ENCODE data around the gene GFOD1. TPM values are rescaled to one million over a fixed set of nuclear protein-coding genes. Genes with fewer than 3 reads are reported as not detected.

GFOD1 gene
- polyA plus RNA-seq, 1 of the 3 experiments (the other 2 are of a cell fraction), result 1.6 TPM

- TF ChIP-seq, protein P1, sequence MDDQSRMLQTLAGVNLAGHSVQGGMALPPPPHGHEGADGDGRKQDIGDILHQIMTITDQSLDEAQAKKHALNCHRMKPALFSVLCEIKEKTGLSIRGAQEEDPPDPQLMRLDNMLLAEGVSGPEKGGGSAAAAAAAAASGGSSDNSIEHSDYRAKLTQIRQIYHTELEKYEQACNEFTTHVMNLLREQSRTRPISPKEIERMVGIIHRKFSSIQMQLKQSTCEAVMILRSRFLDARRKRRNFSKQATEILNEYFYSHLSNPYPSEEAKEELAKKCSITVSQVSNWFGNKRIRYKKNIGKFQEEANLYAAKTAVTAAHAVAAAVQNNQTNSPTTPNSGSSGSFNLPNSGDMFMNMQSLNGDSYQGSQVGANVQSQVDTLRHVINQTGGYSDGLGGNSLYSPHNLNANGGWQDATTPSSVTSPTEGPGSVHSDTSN (IDR thresholded peaks at IDR 0.05), result no peak
- TF ChIP-seq GATA2 (CRISPR knock-in tag; IDR thresholded peaks at IDR 0.05), result no peak
- no peak for TF ChIP-seq EP300 (IDR thresholded peaks at IDR 0.05; ENCODE audit: borderline replicate concordance in 1 of 2, low read depth in 1 of 2, low read length in 1 of 2)
- TF ChIP-seq JUND (IDR thresholded peaks at IDR 0.05), result no peak
- TF ChIP-seq MEF2A (IDR thresholded peaks at IDR 0.05; ENCODE audit: borderline replicate concordance, low read depth), result no peak
Observed at GRCh38 chr6:13441778-13442177, 45.6 kb downstream of the GFOD1 start (continued).

- H3K27ac ChIP-seq (ENCODE audit: low read depth in 2 of 2, low read length in 1 of 2), result no peak overlapping the region; a peak in 1 of 4 replicates
- CTCF ChIA-PET, result interaction anchor here (1.0 kb wide), 1 partner anchor 528 kb away, joined by 4 read pairs; no protein-coding TSS in a partner anchor
- H3K9me2 ChIP-seq, result no peaks in the 10 kb centered on the region
- H2AFZ ChIP-seq (ENCODE audit: low read depth), result no peak overlapping the region
- TF ChIP-seq GATA2 (CRISPR knock-in tag; IDR thresholded peaks at IDR 0.05), result no peak
- no peak for TF ChIP-seq JUND (IDR thresholded peaks at IDR 0.05)
- TF ChIP-seq POLR2AphosphoS5 (IDR thresholded peaks at IDR 0.05; ENCODE audit: low read depth, low read length), result no peak
- TF ChIP-seq ZBTB33 (IDR thresholded peaks at IDR 0.05; ENCODE audit: borderline replicate concordance, low read depth), result no peak
- TF ChIP-seq RAD21 (IDR thresholded peaks at IDR 0.05; ENCODE audit: low read length), result no peak
- no peak for TF ChIP-seq ELF1 (IDR thresholded peaks at IDR 0.05)
- TF ChIP-seq USF1 (IDR thresholded peaks at IDR 0.05; ENCODE audit: borderline replicate concordance, low read depth), result no peak
- TF ChIP-seq SIN3A (IDR thresholded peaks at IDR 0.05; ENCODE audit: borderline replicate concordance, low read depth, low read length), result no peak
- no peak for TF ChIP-seq CTCF (IDR thresholded peaks at IDR 0.05)
- no peak for TF ChIP-seq EP300 (IDR thresholded peaks at IDR 0.05; ENCODE audit: borderline replicate concordance in 1 of 2, low read depth in 1 of 2, low read length in 1 of 2)
- no peak for TF ChIP-seq RCOR1 (IDR thresholded peaks at IDR 0.05; ENCODE audit: low read length)
- TF ChIP-seq, protein P2, sequence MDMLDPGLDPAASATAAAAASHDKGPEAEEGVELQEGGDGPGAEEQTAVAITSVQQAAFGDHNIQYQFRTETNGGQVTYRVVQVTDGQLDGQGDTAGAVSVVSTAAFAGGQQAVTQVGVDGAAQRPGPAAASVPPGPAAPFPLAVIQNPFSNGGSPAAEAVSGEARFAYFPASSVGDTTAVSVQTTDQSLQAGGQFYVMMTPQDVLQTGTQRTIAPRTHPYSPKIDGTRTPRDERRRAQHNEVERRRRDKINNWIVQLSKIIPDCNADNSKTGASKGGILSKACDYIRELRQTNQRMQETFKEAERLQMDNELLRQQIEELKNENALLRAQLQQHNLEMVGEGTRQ (IDR thresholded peaks at IDR 0.05; ENCODE audit: borderline replicate concordance, low read depth, low read length), result no peak
- no peak for TF ChIP-seq CHD2 (IDR thresholded peaks at IDR 0.05; ENCODE audit: low read length, partially characterized antibody)
- TF ChIP-seq FOXJ3 (CRISPR knock-in tag; IDR thresholded peaks at IDR 0.05), result no peak
- TF ChIP-seq FOSL2 (IDR thresholded peaks at IDR 0.05; ENCODE audit: borderline replicate concordance, low read depth), result no peak
- TF ChIP-seq EZH2phosphoT487 (IDR thresholded peaks at IDR 0.05; ENCODE audit: borderline replicate concordance, low read depth), result no peak
- no peaks in the 10 kb centered on the region for H3K79me2 ChIP-seq (ENCODE audit: insufficient read depth)
- H4K20me1 ChIP-seq (ENCODE audit: insufficient read depth), result no peaks in the 10 kb centered on the region
- no peaks in the 10 kb centered on the region for H3K27me3 ChIP-seq (ENCODE audit: insufficient read depth)
- no peaks in the 10 kb centered on the region for H3K36me3 ChIP-seq (replicated peaks in 1 of 2; ENCODE audit: control insufficient read depth in 1 of 2, insufficient read depth in 2 of 2, low read length in 1 of 2)
- 100% methylated on average over 1 of the region's 1 CpG for WGBS (ENCODE audit: low lambda C conversion rate)
- no peak overlapping the region for H3K4me3 ChIP-seq (ENCODE audit: low read depth in 2 of 2, low read length in 1 of 2)
- no peaks in the 10 kb centered on the region for H3K9me3 ChIP-seq
- no peak overlapping the region for H3K4me2 ChIP-seq
- POLR2A ChIA-PET, result no interaction called here
- H3K4me1 ChIP-seq (ENCODE audit: control insufficient read depth in 1 of 2, insufficient read depth in 2 of 2, low read depth in 1 of 2, low read length in 1 of 2), result peaks cover 0 to 21% of the 10 kb centered on the region in 2 experiments; a peak in 2 of 4 replicates
- no peak for DNase-seq
- no peak overlapping the region for H3K9ac ChIP-seq
- H3F3A ChIP-seq (replicated peaks; ENCODE audit: insufficient read depth), result no peaks in the 10 kb centered on the region
Observed at GRCh38 chr6:13439644-13440043, 47.8 kb downstream of the GFOD1 start.
